Central memory CD8-positive, alpha-beta T cell (primary cell): ENCODE measurements around the gene ATG2A.

Source experiments
- ATAC-seq: fragments of 150-1000 bp; cut with Tn5 transposase; replicated peaks from 2 replicates; pipeline ENCODE4 v1.10.0; 2022; ENCODE audit warnings: mild to moderate bottlenecking, moderate FRiP score, moderate number of reproducible peaks; ENCODE audit not compliant: poor library complexity, severe bottlenecking; ENCODE audit errors: extremely low read depth
- DNase-seq, 2 donors: peaks; one replicate each; pipeline ENCODE4 v3.0.0; 2021; ENCODE audit warnings: low spot score in 2 of 2
- H3K27ac Mint-ChIP-seq: one replicate; pipeline ENCODE4 v1.8.0; 2022; ENCODE audit warnings: low read depth, mild to moderate bottlenecking, moderate library complexity, mixed read lengths
- H3K27me3 Mint-ChIP-seq: one replicate; pipeline ENCODE4 v1.8.0; 2022; ENCODE audit warnings: mixed read lengths
- H3K36me3 Mint-ChIP-seq: one replicate; pipeline ENCODE4 v1.8.0; 2022; ENCODE audit warnings: mild to moderate bottlenecking, moderate library complexity, mixed read lengths; ENCODE audit not compliant: insufficient read depth
- H3K4me1 Mint-ChIP-seq: one replicate; pipeline ENCODE4 v1.8.0; 2022; ENCODE audit warnings: mixed read lengths
- H3K4me3 Mint-ChIP-seq: one replicate; pipeline ENCODE4 v1.8.0; 2022; ENCODE audit warnings: mild to moderate bottlenecking, moderate library complexity, mixed read lengths
- H3K9me3 Mint-ChIP-seq: one replicate; pipeline ENCODE4 v1.8.0; 2022; ENCODE audit warnings: mixed read lengths

ATG2A gene

DNA sequence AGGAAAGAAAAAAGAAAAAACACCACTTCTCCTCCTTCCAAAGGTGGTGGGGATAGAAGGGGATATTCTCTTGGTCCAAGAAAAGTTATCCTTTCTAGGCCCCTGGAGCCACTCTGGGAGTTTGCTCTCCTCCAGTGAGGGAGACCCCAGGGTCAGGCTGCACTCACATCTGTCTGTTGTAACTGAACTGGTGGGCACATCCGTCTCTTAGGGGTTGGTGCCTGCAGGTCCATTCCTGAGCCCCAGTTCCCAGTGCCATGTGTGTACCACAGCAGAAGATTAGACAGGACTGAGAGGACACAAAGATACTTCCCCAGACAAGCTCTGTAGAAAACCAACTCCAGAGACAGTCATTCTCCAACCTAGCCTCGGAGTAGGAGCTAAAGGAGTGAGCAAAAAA lies 3.1 kb upstream of the ATG2A start:
- DNase-seq (no peak), ATAC-seq (no peak)
- Mint-ChIP-seq H3K4me1 (peaks cover 39% of the 10 kb centered on the region), H3K4me3 (no peak overlapping the region), H3K27ac (no peak overlapping the region), H3K36me3 (peaks cover 16% of the 10 kb centered on the region), H3K27me3 (no peaks in the 10 kb centered on the region), H3K9me3 (no peaks in the 10 kb centered on the region)

- H3K9me3 Mint-ChIP-seq = no peaks in the 10 kb centered on the region
- no peak overlapping the region for H3K27ac Mint-ChIP-seq
- DNase-seq = no peak
- ATAC-seq = no peak
- no peak overlapping the region for H3K4me3 Mint-ChIP-seq
- peaks cover 34% of the 10 kb centered on the region for H3K4me1 Mint-ChIP-seq
- H3K36me3 Mint-ChIP-seq = peaks cover 16% of the 10 kb centered on the region
- no peaks in the 10 kb centered on the region for H3K27me3 Mint-ChIP-seq
Observed at GRCh38 chr11:64919627-64920026, 2.6 kb upstream of the ATG2A start.

DNA sequence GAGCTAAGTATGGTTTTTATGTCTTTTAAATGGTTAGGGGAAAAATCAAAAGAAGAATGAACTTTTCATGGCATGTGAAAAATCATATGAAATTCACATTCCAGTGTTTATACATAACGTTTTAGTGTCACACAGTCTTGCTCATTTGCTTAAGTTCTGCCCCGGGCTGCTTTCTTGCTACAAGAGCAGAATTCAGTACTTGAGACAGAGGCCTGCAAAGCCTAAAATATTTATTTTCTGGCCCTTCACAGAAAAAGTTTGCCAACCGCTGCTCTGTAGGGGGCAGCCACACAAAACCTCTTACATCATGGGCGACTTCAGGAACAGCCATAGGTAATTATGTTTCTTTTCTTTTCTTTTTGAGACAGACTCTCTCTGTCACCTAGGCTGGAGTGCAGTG lies 1.0 kb upstream of the ATG2A start:
- ATAC-seq (no peak), DNase-seq (no peak)
- peaks cover 23% of the 10 kb centered on the region for H3K4me1 Mint-ChIP-seq
- no peaks in the 10 kb centered on the region for H3K9me3 Mint-ChIP-seq
- no peaks in the 10 kb centered on the region for H3K27me3 Mint-ChIP-seq
- peaks cover 23% of the 10 kb centered on the region for H3K36me3 Mint-ChIP-seq
- peak overlapping the region; percentile 91 for H3K4me3 Mint-ChIP-seq
- peak overlapping the region; percentile 93 for H3K27ac Mint-ChIP-seq

DNA sequence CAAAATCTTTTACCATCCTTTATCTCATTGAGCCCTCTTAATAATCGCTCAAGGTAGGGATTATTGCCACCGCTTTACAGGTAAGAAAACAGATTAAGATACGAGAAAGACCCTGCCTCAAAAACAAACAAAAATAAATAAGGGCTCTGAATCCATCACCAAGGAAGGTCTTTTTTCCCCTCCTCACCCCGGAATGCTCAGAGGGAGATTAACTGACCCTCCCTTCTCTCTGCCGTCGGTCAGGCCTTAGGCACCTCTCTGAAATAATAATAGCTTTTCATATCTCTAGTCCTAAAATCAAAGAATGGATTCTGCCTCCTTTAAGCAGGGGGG lies 620 bp upstream of the ATG2A start:
- Mint-ChIP-seq H3K4me1 (peaks cover 23% of the 10 kb centered on the region), H3K27me3 (no peaks in the 10 kb centered on the region), H3K27ac (peak overlapping the region; percentile 93), H3K4me3 (peak overlapping the region; percentile 91), H3K36me3 (peaks cover 26% of the 10 kb centered on the region), H3K9me3 (no peaks in the 10 kb centered on the region)
- no peak for DNase-seq
- ATAC-seq = no peak

GRCh38 chr11:64916040-64916774 lies 802 bp downstream of the ATG2A start:
- Mint-ChIP-seq H3K27ac (peak overlapping the region; percentile 93), H3K4me3 (peak overlapping the region; percentile 91), H3K4me1 (peaks cover 29% of the 10 kb centered on the region), H3K27me3 (no peaks in the 10 kb centered on the region), H3K36me3 (peaks cover 35% of the 10 kb centered on the region), H3K9me3 (no peaks in the 10 kb centered on the region)
- DNase-seq = peak; percentile 44 to 62
- peak; percentile 41 for ATAC-seq

- Mint-ChIP-seq H3K9me3 (no peaks in the 10 kb centered on the region), H3K36me3 (peaks cover 40% of the 10 kb centered on the region), H3K4me3 (peak overlapping the region; percentile 91), H3K4me1 (peaks cover 29% of the 10 kb centered on the region), H3K27me3 (no peaks in the 10 kb centered on the region), H3K27ac (peak overlapping the region; percentile 93)
- DNase-seq = no peak
- ATAC-seq = no peak
Observed at GRCh38 chr11:64915376-64915887, 1.6 kb downstream of the ATG2A start.

- H3K4me1 Mint-ChIP-seq = peaks cover 29% of the 10 kb centered on the region
- no peak for ATAC-seq
- peak overlapping the region; percentile 32 for H3K4me3 Mint-ChIP-seq
- no peaks in the 10 kb centered on the region for H3K27me3 Mint-ChIP-seq
- peak overlapping the region; percentile 25 for H3K27ac Mint-ChIP-seq
- H3K9me3 Mint-ChIP-seq = no peaks in the 10 kb centered on the region
- H3K36me3 Mint-ChIP-seq = peaks cover 47% of the 10 kb centered on the region
- DNase-seq = no peak
Observed at GRCh38 chr11:64914123-64914522, 2.9 kb downstream of the ATG2A start.

DNA sequence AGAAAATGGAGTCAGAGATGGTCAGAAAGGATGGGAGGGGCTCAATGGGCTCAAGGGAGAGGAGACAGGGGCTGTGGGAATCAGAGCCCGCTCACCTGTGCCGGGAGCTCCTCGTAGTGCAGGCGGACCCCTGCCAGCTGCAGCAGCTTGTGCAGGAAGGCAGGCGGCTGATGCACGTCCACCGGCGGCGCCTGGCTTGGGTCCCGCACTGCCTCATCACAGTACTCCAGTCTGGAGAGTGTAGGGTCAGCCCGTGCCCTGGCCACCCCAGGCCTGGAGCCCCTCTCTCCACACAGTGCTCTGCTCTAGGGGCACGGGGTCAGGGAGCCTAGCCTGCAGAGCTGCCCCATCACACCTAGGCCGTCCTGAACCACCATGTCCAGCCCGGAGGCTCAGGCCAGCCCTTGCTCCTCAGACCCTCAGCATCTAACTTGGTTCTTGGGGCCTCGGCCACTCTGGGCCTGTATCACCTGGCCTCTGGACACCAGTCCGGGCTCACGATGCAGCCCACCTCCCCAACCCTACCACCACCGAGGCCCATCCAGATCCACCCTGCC lies 3.8 kb downstream of the ATG2A start:
- peaks cover 51% of the 10 kb centered on the region for H3K36me3 Mint-ChIP-seq
- H3K4me1 Mint-ChIP-seq = peaks cover 29% of the 10 kb centered on the region
- H3K27me3 Mint-ChIP-seq = no peaks in the 10 kb centered on the region
- H3K9me3 Mint-ChIP-seq = no peaks in the 10 kb centered on the region
- H3K4me3 Mint-ChIP-seq = peak overlapping the region; percentile 25
- no peak for ATAC-seq
- H3K27ac Mint-ChIP-seq = no peak overlapping the region
- no peak for DNase-seq

- H3K36me3 Mint-ChIP-seq = peaks cover 50% of the 10 kb centered on the region
- DNase-seq (no peak), ATAC-seq (no peak)
- H3K27me3 Mint-ChIP-seq = no peaks in the 10 kb centered on the region
- no peaks in the 10 kb centered on the region for H3K9me3 Mint-ChIP-seq
- no peak overlapping the region for H3K27ac Mint-ChIP-seq
- H3K4me3 Mint-ChIP-seq = no peak overlapping the region
- H3K4me1 Mint-ChIP-seq = peaks cover 19% of the 10 kb centered on the region
Observed at GRCh38 chr11:64911689-64912088, 5.3 kb downstream of the ATG2A start.

DNA sequence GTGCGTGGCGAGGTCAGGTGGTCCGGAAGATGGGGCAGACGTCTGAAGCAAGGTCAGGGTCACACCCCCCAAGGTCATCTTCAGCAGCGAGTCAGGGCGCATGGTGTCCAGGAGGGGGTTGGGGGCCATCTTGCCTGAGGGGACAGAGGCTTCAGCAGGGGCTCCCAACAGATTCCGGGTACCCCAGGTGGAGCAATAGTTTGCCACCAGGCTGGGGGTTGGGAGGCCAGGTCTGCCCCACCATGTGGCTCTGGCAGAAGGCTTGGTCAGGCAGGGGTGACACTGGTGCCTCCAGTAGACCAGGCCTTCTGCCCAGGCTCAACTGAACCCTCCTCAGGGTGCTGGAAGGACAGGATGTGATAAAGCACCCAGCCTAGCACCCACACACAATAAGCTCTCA lies 5.9 kb downstream of the ATG2A start:
- no peak for DNase-seq
- H3K27me3 Mint-ChIP-seq = no peaks in the 10 kb centered on the region
- peaks cover 14% of the 10 kb centered on the region for H3K4me1 Mint-ChIP-seq
- ATAC-seq = no peak
- no peaks in the 10 kb centered on the region for H3K9me3 Mint-ChIP-seq
- H3K27ac Mint-ChIP-seq = no peak overlapping the region
- H3K4me3 Mint-ChIP-seq = no peak overlapping the region
- peaks cover 45% of the 10 kb centered on the region for H3K36me3 Mint-ChIP-seq

GRCh38 chr11:64910451-64911093 lies 6.4 kb downstream of the ATG2A start:
- H3K4me3 Mint-ChIP-seq = no peak overlapping the region
- no peak overlapping the region for H3K27ac Mint-ChIP-seq
- ATAC-seq = no peak
- peaks cover 45% of the 10 kb centered on the region for H3K36me3 Mint-ChIP-seq
- peaks cover 8% of the 10 kb centered on the region for H3K4me1 Mint-ChIP-seq
- no peak for DNase-seq
- no peaks in the 10 kb centered on the region for H3K27me3 Mint-ChIP-seq
- H3K9me3 Mint-ChIP-seq = no peaks in the 10 kb centered on the region

- ATAC-seq (no peak), DNase-seq (no peak)
- Mint-ChIP-seq H3K4me1 (peaks cover 5% of the 10 kb centered on the region), H3K27me3 (no peaks in the 10 kb centered on the region), H3K4me3 (no peak overlapping the region), H3K27ac (no peak overlapping the region), H3K36me3 (peaks cover 52% of the 10 kb centered on the region), H3K9me3 (no peaks in the 10 kb centered on the region)
Observed at GRCh38 chr11:64909653-64910343, 7.2 kb downstream of the ATG2A start.
